HEK293T (cell line): ENCODE data around the gene TMEM178B.

ENCODE experiments used
- ARNT ChIP-seq: fragments of 450-650 bp; IDR thresholded peaks from 2 replicates; pipeline ENCODE4 v1.6.1; 2017; ENCODE audit warnings: mild to moderate bottlenecking
- BHLHE40 ChIP-seq: fragments of 450-650 bp; IDR thresholded peaks from 2 replicates; pipeline ENCODE4 v1.6.1; 2016; ENCODE audit warnings: mild to moderate bottlenecking, moderate library complexity, borderline replicate concordance
- FOXA1 ChIP-seq: fragments of 450-650 bp; IDR thresholded peaks from 2 replicates; pipeline ENCODE4 v1.6.1; 2016; ENCODE audit warnings: mild to moderate bottlenecking
- FOXK2 ChIP-seq: fragments of 450-650 bp; IDR thresholded peaks from 2 replicates; pipeline ENCODE4 v1.6.1; 2016; ENCODE audit warnings: mild to moderate bottlenecking
- FOXM1 ChIP-seq: fragments of 450-650 bp; IDR thresholded peaks from 2 replicates; pipeline ENCODE4 v1.6.1; 2017; ENCODE audit warnings: mild to moderate bottlenecking, borderline replicate concordance
- L3MBTL2 ChIP-seq: fragments of 450-650 bp; conservative IDR thresholded peaks from 2 replicates; pipeline ENCODE4 v1.6.1; 2016; ENCODE audit warnings: mild to moderate bottlenecking
- LEF1 ChIP-seq: fragments of 450-650 bp; IDR thresholded peaks from 2 replicates; pipeline ENCODE4 v1.6.1; 2017; ENCODE audit warnings: mild to moderate bottlenecking, borderline replicate concordance
- NFRKB ChIP-seq: fragments of 450-650 bp; IDR thresholded peaks from 2 replicates; pipeline ENCODE4 v1.6.1; 2016; ENCODE audit warnings: mild to moderate bottlenecking, moderate library complexity
- SP1 ChIP-seq: fragments of 450-650 bp; IDR thresholded peaks from 2 replicates; pipeline ENCODE4 v1.6.1; 2017
- SUZ12 ChIP-seq: fragments of 450-650 bp; IDR thresholded peaks from 2 replicates; pipeline ENCODE4 v1.6.1; 2016; ENCODE audit warnings: mild to moderate bottlenecking
- ZNF384 ChIP-seq: fragments of 450-650 bp; IDR thresholded peaks from 2 replicates; pipeline ENCODE4 v1.6.1; 2016

DNA sequence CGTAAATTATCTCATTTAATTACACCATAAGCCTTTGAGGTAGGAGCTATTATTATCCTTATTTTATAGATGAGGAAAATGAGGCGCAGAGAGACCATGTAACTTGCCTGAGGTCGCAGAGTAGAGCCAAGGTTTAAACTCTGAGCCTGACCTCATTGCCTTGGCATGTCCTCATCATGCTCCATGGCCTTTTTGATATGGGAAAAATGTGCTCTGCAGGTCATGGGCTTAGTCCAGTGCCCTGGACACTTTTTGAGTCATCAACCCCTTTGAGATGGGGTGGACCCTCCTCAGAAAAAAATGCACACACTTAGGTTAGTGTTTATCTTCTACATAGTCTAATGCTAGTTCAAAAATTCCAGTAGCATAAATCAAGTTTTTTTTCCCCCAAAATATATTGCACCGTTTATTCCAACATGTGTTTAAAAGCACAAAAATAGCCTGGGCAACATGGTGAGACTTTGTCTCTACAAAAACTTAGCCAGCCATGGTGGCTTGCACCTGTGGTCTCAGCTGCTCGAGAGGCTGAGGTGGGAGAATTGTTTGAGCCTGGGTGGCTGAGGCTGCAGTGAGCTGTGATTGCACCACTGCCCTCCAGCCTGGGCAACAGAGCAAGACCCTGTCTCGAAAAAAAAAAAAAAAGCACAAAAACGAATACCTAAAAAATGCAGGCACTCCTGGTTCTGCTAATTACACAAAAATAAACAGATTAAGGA lies 28.6 kb upstream of the TMEM178B start:
- TF ChIP-seq L3MBTL2 (no peak), SP1 (no peak), FOXM1 (no peak), NFRKB (no peak), BHLHE40 (no peak), ARNT (no peak), FOXK2 (no peak), SUZ12 (no peak), LEF1 (no peak), FOXA1 (no peak), ZNF384 (no peak)
